C4-2B (cell line): Measurements from ENCODE around the gene MAP7D1.

ENCODE experiments used
- ZFX ChIP-seq: fragments of 450-650 bp; IDR thresholded peaks from 2 replicates; pipeline ENCODE4 v1.6.1; 2017
- TF ChIP-seq, protein P1 (sequence below): fragments of 450-650 bp; conservative IDR thresholded peaks from 2 replicates; pipeline ENCODE4 v1.5.1; 2017; ENCODE audit warnings: mild to moderate bottlenecking

DNA sequence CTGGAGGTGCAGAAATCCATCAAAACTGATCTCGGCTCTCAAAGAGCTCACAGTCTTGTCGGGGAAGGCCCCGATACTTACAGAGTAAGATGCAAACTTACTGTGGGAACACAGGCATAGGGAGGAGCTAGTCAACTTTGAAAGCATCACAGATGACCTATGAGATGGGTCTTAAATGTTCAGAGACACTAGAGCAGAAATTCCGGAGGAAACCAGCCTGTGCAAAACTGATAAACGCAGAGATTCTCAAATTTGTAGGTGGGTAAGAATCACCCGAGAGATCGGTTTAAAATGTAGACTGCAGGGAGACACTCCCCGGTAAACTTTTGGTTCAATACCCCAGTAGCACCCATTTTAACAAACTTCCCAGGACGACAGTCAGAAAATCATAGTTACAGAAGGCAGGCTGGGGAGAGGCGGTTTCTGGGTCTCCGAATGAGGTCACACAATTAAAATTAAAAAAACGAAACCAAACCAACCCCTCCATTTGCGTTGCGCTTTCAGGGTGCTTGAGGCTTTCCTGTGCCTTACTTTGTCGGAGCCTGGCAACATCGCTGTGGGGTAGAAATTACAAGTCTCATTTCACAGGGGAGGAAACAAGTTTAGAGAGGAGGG lies 67.5 kb downstream of the MAP7D1 start:
- TF ChIP-seq, protein P1, sequence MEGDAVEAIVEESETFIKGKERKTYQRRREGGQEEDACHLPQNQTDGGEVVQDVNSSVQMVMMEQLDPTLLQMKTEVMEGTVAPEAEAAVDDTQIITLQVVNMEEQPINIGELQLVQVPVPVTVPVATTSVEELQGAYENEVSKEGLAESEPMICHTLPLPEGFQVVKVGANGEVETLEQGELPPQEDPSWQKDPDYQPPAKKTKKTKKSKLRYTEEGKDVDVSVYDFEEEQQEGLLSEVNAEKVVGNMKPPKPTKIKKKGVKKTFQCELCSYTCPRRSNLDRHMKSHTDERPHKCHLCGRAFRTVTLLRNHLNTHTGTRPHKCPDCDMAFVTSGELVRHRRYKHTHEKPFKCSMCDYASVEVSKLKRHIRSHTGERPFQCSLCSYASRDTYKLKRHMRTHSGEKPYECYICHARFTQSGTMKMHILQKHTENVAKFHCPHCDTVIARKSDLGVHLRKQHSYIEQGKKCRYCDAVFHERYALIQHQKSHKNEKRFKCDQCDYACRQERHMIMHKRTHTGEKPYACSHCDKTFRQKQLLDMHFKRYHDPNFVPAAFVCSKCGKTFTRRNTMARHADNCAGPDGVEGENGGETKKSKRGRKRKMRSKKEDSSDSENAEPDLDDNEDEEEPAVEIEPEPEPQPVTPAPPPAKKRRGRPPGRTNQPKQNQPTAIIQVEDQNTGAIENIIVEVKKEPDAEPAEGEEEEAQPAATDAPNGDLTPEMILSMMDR, result no peak
- TF ChIP-seq ZFX, result no peak
